B cell (primary cell): ENCODE measurements around the gene SNED1.

Experiments
- CTCF ChIP-seq: fragments of 200-600 bp; IDR thresholded peaks from one replicate; pipeline ENCODE4 v1.8.0; 2022; ENCODE audit warnings: antibody characterized with exemption, mild to moderate bottlenecking
- EZH2 ChIP-seq: IDR thresholded peaks from 2 replicates; pipeline ENCODE4 v1.6.1; 2012; ENCODE audit warnings: borderline replicate concordance, low read depth, mild to moderate bottlenecking, moderate library complexity, low read length; ENCODE audit not compliant: insufficient read depth, poor library complexity, severe bottlenecking

GRCh38 chr2:241081643-241082340, 83.4 kb downstream of the SNED1 start:
- TF ChIP-seq CTCF (no peak), EZH2 (no peak)
